DND-41 (cell line): ENCODE results near the gene PTPRR.

Experiments used
- EZH2 ChIP-seq: IDR thresholded peaks from 3 replicates; pipeline ENCODE4 v1.6.1; 2012; ENCODE audit warnings: borderline replicate concordance, low read depth, mild to moderate bottlenecking, moderate library complexity, low read length, inconsistent platforms; ENCODE audit not compliant: severe bottlenecking
- TF ChIP-seq, protein P1 (sequence below): IDR thresholded peaks from 2 replicates; pipeline ENCODE4 v1.5.1; 2012; ENCODE audit warnings: borderline replicate concordance, low read length, moderate library complexity, mild to moderate bottlenecking; ENCODE audit not compliant: poor library complexity, severe bottlenecking; ENCODE audit errors: extremely low read depth

GRCh38 chr12:70615174-70615866, 305.2 kb downstream of the PTPRR start:
- TF ChIP-seq, protein P1, sequence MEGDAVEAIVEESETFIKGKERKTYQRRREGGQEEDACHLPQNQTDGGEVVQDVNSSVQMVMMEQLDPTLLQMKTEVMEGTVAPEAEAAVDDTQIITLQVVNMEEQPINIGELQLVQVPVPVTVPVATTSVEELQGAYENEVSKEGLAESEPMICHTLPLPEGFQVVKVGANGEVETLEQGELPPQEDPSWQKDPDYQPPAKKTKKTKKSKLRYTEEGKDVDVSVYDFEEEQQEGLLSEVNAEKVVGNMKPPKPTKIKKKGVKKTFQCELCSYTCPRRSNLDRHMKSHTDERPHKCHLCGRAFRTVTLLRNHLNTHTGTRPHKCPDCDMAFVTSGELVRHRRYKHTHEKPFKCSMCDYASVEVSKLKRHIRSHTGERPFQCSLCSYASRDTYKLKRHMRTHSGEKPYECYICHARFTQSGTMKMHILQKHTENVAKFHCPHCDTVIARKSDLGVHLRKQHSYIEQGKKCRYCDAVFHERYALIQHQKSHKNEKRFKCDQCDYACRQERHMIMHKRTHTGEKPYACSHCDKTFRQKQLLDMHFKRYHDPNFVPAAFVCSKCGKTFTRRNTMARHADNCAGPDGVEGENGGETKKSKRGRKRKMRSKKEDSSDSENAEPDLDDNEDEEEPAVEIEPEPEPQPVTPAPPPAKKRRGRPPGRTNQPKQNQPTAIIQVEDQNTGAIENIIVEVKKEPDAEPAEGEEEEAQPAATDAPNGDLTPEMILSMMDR: no peak
- TF ChIP-seq EZH2: no peak
